HUES6 (cell line): ENCODE results near the gene LCE2C.
"Not testable (repeated sequence)": the region's sequence is repeated elsewhere in the genome, so short reads cannot be mapped to it uniquely, and the experiment has no call there.

Source experiments
- H3K27ac ChIP-seq: 2 replicates; pipeline ENCODE4 v1.7.0; 2013; ENCODE audit warnings: low read depth, mild to moderate bottlenecking, low read length, inconsistent platforms
- H3K27me3 ChIP-seq: 2 replicates; pipeline ENCODE4 v1.6.1; 2013; ENCODE audit warnings: low read length; ENCODE audit not compliant: control insufficient read depth, insufficient read depth
- H3K36me3 ChIP-seq: 2 replicates; pipeline ENCODE4 v1.6.1; 2013; ENCODE audit warnings: low read length; ENCODE audit not compliant: control insufficient read depth, insufficient read depth
- H3K4me1 ChIP-seq: 2 replicates; pipeline ENCODE4 v1.6.1; 2013; ENCODE audit warnings: low read length; ENCODE audit not compliant: control insufficient read depth, insufficient read depth
- H3K4me3 ChIP-seq: 2 replicates; pipeline ENCODE4 v1.5.1; 2013; ENCODE audit warnings: low read depth, low read length
- H3K9ac ChIP-seq: one replicate; pipeline ENCODE4 v1.6.1; 2013; ENCODE audit warnings: mild to moderate bottlenecking, low read length
- H3K9me3 ChIP-seq: 2 replicates; pipeline ENCODE4 v1.6.1; 2013; ENCODE audit warnings: low read depth, low read length; ENCODE audit not compliant: control insufficient read depth, insufficient read depth

LCE2C gene

GRCh38 chr1:152674983-152675382, at the start of gene LCE2C:
LCE2C (plus strand) TSS chr1:152675279; CDS start chr1:152676016, 737 bp downstream.
- not testable (repeated sequence) for H3K4me1 ChIP-seq, H3K9ac ChIP-seq, H3K36me3 ChIP-seq, H3K4me3 ChIP-seq, H3K27ac ChIP-seq
- Histone ChIP-seq H3K9me3 (peaks cover 22% of the 10 kb centered on the region; the same call in 1 of the 2 replicates), H3K27me3 (peaks cover 22% of the 10 kb centered on the region; the same call in 1 of the 2 replicates)

- Histone ChIP-seq H3K9me3 (peaks cover 47% of the 10 kb centered on the region; the same call in 1 of the 2 replicates), H3K27me3 (peaks cover 27% of the 10 kb centered on the region), H3K9ac (no peak overlapping the region), H3K27ac (no peak overlapping the region), H3K4me1 (no peaks in the 10 kb centered on the region; the same call in 1 of the 2 replicates), H3K4me3 (no peak overlapping the region), H3K36me3 (no peaks in the 10 kb centered on the region)
Observed at GRCh38 chr1:152626744-152627143, 48.3 kb upstream of the LCE2C start.

GRCh38 chr1:152630596-152630995, 44.5 kb upstream of the LCE2C start:
- H3K4me1 ChIP-seq, result no peaks in the 10 kb centered on the region
- peaks cover 15% of the 10 kb centered on the region; the same call in 1 of the 2 replicates for H3K27me3 ChIP-seq
- peaks cover 43% of the 10 kb centered on the region; the same call in 1 of the 2 replicates for H3K9me3 ChIP-seq
- H3K4me3 ChIP-seq, result no peak overlapping the region
- H3K36me3 ChIP-seq, result no peaks in the 10 kb centered on the region
- H3K9ac ChIP-seq, result no peak overlapping the region
- H3K27ac ChIP-seq, result no peak overlapping the region

- H3K4me1 ChIP-seq, result no peaks in the 10 kb centered on the region
- H3K9ac ChIP-seq, result no peak overlapping the region
- peaks cover 4% of the 10 kb centered on the region; the same call in 1 of the 2 replicates for H3K27me3 ChIP-seq
- H3K27ac ChIP-seq, result no peak overlapping the region
- H3K9me3 ChIP-seq, result peaks cover 30% of the 10 kb centered on the region; the same call in 1 of the 2 replicates
- H3K36me3 ChIP-seq, result no peaks in the 10 kb centered on the region
- no peak overlapping the region for H3K4me3 ChIP-seq
Observed at GRCh38 chr1:152640351-152640750, 34.7 kb upstream of the LCE2C start.

GRCh38 chr1:152643945-152644344, 31.1 kb upstream of the LCE2C start:
- peaks cover 25% of the 10 kb centered on the region; the same call in 1 of the 2 replicates for H3K9me3 ChIP-seq
- H3K36me3 ChIP-seq, result no peaks in the 10 kb centered on the region
- H3K27ac ChIP-seq, result no peak overlapping the region
- H3K4me3 ChIP-seq, result no peak overlapping the region
- H3K9ac ChIP-seq, result no peak overlapping the region
- peaks cover 4% of the 10 kb centered on the region; the same call in 1 of the 2 replicates for H3K27me3 ChIP-seq
- H3K4me1 ChIP-seq, result no peaks in the 10 kb centered on the region

GRCh38 chr1:152645146-152645545, 29.9 kb upstream of the LCE2C start:
- no peaks in the 10 kb centered on the region for H3K36me3 ChIP-seq
- H3K4me3 ChIP-seq, result no peak overlapping the region
- H3K9ac ChIP-seq, result no peak overlapping the region
- H3K4me1 ChIP-seq, result no peaks in the 10 kb centered on the region
- H3K9me3 ChIP-seq, result peaks cover 25% of the 10 kb centered on the region; the same call in 1 of the 2 replicates
- no peak overlapping the region for H3K27ac ChIP-seq
- H3K27me3 ChIP-seq, result peaks cover 4% of the 10 kb centered on the region; the same call in 1 of the 2 replicates

- Histone ChIP-seq H3K9me3 (peaks cover 19% of the 10 kb centered on the region; the same call in 1 of the 2 replicates), H3K27me3 (peaks cover 4% of the 10 kb centered on the region; the same call in 1 of the 2 replicates)
Observed at GRCh38 chr1:152646656-152647055, 28.4 kb upstream of the LCE2C start.

GRCh38 chr1:152654110-152654509, 21.0 kb upstream of the LCE2C start:
- H3K4me3 ChIP-seq, result no peak overlapping the region
- H3K4me1 ChIP-seq, result no peaks in the 10 kb centered on the region
- H3K27ac ChIP-seq, result no peak overlapping the region
- no peaks in the 10 kb centered on the region for H3K36me3 ChIP-seq
- no peak overlapping the region for H3K9ac ChIP-seq
- H3K27me3 ChIP-seq, result peaks cover 9% of the 10 kb centered on the region; the same call in 1 of the 2 replicates
- peaks cover 11% of the 10 kb centered on the region; the same call in 1 of the 2 replicates for H3K9me3 ChIP-seq

More at GRCh38 chr1:152646656-152647055, 28.4 kb upstream of the LCE2C start:
- H3K36me3 ChIP-seq, result no peaks in the 10 kb centered on the region
- H3K4me1 ChIP-seq, result no peaks in the 10 kb centered on the region
- no peak overlapping the region for H3K9ac ChIP-seq
- no peak overlapping the region for H3K4me3 ChIP-seq
- no peak overlapping the region for H3K27ac ChIP-seq

GRCh38 chr1:152656459-152656858, 18.6 kb upstream of the LCE2C start:
- Histone ChIP-seq H3K36me3 (no peaks in the 10 kb centered on the region), H3K9ac (no peak overlapping the region), H3K27me3 (peaks cover 17% of the 10 kb centered on the region; the same call in 1 of the 2 replicates), H3K4me3 (no peak overlapping the region), H3K27ac (no peak overlapping the region), H3K9me3 (peaks cover 15% of the 10 kb centered on the region; the same call in 1 of the 2 replicates), H3K4me1 (no peaks in the 10 kb centered on the region)

GRCh38 chr1:152657677-152658076, 17.4 kb upstream of the LCE2C start:
- no peak overlapping the region for H3K27ac ChIP-seq
- no peak overlapping the region for H3K9ac ChIP-seq
- no peaks in the 10 kb centered on the region for H3K4me1 ChIP-seq
- no peaks in the 10 kb centered on the region for H3K36me3 ChIP-seq
- peaks cover 14% of the 10 kb centered on the region; the same call in 1 of the 2 replicates for H3K27me3 ChIP-seq
- peaks cover 12% of the 10 kb centered on the region; the same call in 1 of the 2 replicates for H3K9me3 ChIP-seq
- no peak overlapping the region for H3K4me3 ChIP-seq

- Histone ChIP-seq H3K4me3 (no peak overlapping the region), H3K9ac (no peak overlapping the region), H3K27me3 (peaks cover 22% of the 10 kb centered on the region; the same call in 1 of the 2 replicates), H3K27ac (no peak overlapping the region), H3K9me3 (peaks cover 21% of the 10 kb centered on the region; the same call in 1 of the 2 replicates), H3K4me1 (no peaks in the 10 kb centered on the region), H3K36me3 (no peaks in the 10 kb centered on the region)
Observed at GRCh38 chr1:152658649-152659048, 16.4 kb upstream of the LCE2C start.
